HEK293 (cell line): Measurements from ENCODE around the gene ANTXR1.

Experiments used
- CTCF ChIP-seq: fragments of 450-650 bp; formaldehyde crosslinking; IDR thresholded peaks from 2 replicates; pipeline ENCODE4 v1.5.1; 2016; ENCODE audit warnings: missing biosample characterization, missing genetic modification characterization
- MYNN ChIP-seq: fragments of 450-650 bp; formaldehyde crosslinking; IDR thresholded peaks from 2 replicates; pipeline ENCODE4 v1.5.1; 2016; ENCODE audit warnings: missing biosample characterization, missing genetic modification characterization, borderline replicate concordance
- YY1 ChIP-seq: fragments of 450-650 bp; formaldehyde crosslinking; IDR thresholded peaks from 2 replicates; pipeline ENCODE4 v1.5.1; 2018; ENCODE audit warnings: missing biosample characterization, missing genetic modification characterization
- ZNF26 ChIP-seq: fragments of 450-650 bp; formaldehyde crosslinking; IDR thresholded peaks from 2 replicates; pipeline ENCODE4 v1.5.1; 2016; ENCODE audit warnings: missing biosample characterization, missing genetic modification characterization
- ZNF335 ChIP-seq: fragments of 450-650 bp; formaldehyde crosslinking; conservative IDR thresholded peaks from 2 replicates; pipeline ENCODE4 v1.5.1; 2016; ENCODE audit warnings: missing biosample characterization, missing genetic modification characterization
- ZNF423 ChIP-seq: fragments of 450-650 bp; formaldehyde crosslinking; IDR thresholded peaks from 2 replicates; pipeline ENCODE4 v1.5.1; 2016; ENCODE audit warnings: missing biosample characterization, missing genetic modification characterization
- ZNF555 ChIP-seq: fragments of 450-650 bp; formaldehyde crosslinking; conservative IDR thresholded peaks from 2 replicates; pipeline ENCODE4 v1.5.1; 2017; ENCODE audit warnings: missing biosample characterization, mild to moderate bottlenecking, missing genetic modification characterization, inconsistent platforms
- ZNF580 ChIP-seq: fragments of 450-650 bp; formaldehyde crosslinking; IDR thresholded peaks from 2 replicates; pipeline ENCODE4 v1.5.1; 2016; ENCODE audit warnings: missing biosample characterization, missing genetic modification characterization
- ZNF639 ChIP-seq: fragments of 450-650 bp; formaldehyde crosslinking; IDR thresholded peaks from 2 replicates; pipeline ENCODE4 v1.5.1; 2016; ENCODE audit warnings: missing biosample characterization, missing genetic modification characterization
- ZSCAN18 ChIP-seq: fragments of 450-650 bp; formaldehyde crosslinking; IDR thresholded peaks from 2 replicates; pipeline ENCODE4 v1.5.1; 2016; ENCODE audit warnings: missing biosample characterization, missing genetic modification characterization

GRCh38 chr2:69090820-69091219, 77.8 kb downstream of the ANTXR1 start:
- no peak for TF ChIP-seq CTCF
- TF ChIP-seq ZSCAN18 (tag by site-specific recombination), result no peak
- no peak for TF ChIP-seq ZNF580 (tag by site-specific recombination)
- TF ChIP-seq ZNF555, result no peak
- TF ChIP-seq ZNF423 (tag by site-specific recombination), result no peak
- TF ChIP-seq ZNF335, result no peak
- no peak for TF ChIP-seq ZNF639
- TF ChIP-seq YY1 (tag by site-specific recombination), result no peak
- no peak for TF ChIP-seq ZNF26 (tag by site-specific recombination)
- TF ChIP-seq MYNN (tag by site-specific recombination), result no peak
